Endothelial cell of umbilical vein (primary cell): ENCODE results near the gene GEMIN5.

Experiments used
- TF ChIP-seq, protein P1 (sequence below), 2 donors: IDR thresholded peaks; 1 replicate in 1 of 2; 2 replicates in 1 of 2; pipeline ENCODE4 v1.5.1; 2011; ENCODE audit warnings: low read length in 2 of 2, mild to moderate bottlenecking in 2 of 2, moderate library complexity in 2 of 2, control low read depth in 1 of 2, inconsistent platforms in 1 of 2, low read depth in 1 of 2; ENCODE audit not compliant: insufficient read depth in 1 of 2; ENCODE audit errors: extremely low read depth in 1 of 2
- TF ChIP-seq, protein P2 (sequence below): IDR thresholded peaks from 2 replicates; pipeline ENCODE4 v1.6.1; 2011; ENCODE audit not compliant: insufficient read depth, insufficient read length

DNA sequence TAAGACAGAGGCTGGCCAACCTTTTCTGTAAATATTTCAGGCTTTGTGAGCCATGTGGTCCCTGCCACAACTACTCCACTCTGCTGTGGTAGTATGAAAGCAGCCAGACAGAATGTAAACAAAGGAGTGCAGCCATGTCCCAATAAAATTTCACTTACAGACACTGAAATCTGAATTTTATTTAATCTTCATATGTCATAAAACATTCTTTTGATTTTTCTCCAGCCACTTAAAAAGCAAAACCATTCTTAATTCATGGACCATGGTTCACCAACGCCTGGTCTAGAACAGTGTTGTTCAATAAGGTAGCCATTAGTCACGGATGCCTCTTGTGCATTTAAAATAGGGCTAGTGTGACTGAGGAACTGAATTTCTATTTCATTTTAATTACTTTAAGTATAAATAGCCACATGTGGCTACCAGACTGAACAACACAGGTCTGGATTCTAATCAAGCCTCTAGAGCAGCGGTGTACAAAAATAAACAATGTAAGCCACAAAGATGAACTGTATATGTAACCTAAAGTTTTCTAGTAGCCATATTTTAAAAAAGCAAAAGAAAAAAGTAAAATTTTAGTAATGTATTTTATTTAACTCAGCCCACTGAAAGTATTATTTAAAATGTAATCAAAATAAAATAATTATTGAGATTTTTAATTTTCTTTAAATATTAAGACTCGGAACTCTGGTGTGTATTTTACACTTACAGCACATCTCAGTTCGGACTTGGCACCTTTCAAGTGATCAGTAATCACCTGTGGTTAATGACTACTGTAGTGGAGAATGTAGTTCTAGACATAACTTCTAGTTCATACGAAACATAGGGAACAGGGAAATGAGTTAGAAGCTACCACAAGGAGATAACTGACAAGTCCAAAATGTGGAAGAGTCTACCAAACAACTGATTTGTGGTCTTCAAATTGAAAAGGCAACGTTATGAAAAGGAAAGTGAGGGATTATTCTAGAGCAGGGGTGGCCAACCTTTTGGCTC lies 14.3 kb downstream of the GEMIN5 start:
- TF ChIP-seq, protein P1, sequence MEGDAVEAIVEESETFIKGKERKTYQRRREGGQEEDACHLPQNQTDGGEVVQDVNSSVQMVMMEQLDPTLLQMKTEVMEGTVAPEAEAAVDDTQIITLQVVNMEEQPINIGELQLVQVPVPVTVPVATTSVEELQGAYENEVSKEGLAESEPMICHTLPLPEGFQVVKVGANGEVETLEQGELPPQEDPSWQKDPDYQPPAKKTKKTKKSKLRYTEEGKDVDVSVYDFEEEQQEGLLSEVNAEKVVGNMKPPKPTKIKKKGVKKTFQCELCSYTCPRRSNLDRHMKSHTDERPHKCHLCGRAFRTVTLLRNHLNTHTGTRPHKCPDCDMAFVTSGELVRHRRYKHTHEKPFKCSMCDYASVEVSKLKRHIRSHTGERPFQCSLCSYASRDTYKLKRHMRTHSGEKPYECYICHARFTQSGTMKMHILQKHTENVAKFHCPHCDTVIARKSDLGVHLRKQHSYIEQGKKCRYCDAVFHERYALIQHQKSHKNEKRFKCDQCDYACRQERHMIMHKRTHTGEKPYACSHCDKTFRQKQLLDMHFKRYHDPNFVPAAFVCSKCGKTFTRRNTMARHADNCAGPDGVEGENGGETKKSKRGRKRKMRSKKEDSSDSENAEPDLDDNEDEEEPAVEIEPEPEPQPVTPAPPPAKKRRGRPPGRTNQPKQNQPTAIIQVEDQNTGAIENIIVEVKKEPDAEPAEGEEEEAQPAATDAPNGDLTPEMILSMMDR (IDR thresholded peaks at IDR 0.05; ENCODE audit: extremely low read depth in 1 of 2, insufficient read depth in 1 of 2, low read depth in 1 of 2, low read length in 2 of 2): no peak
- TF ChIP-seq, protein P2, sequence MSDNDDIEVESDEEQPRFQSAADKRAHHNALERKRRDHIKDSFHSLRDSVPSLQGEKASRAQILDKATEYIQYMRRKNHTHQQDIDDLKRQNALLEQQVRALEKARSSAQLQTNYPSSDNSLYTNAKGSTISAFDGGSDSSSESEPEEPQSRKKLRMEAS: no peak
